IPS-NIHi11 (cell line): ENCODE results near the gene FOXF2.

Experiments used
- DNase-seq: peaks from one replicate; pipeline ENCODE4 v3.0.0; 2012; ENCODE audit warnings: mixed read lengths, low spot score

Gene FOXF2

DNA sequence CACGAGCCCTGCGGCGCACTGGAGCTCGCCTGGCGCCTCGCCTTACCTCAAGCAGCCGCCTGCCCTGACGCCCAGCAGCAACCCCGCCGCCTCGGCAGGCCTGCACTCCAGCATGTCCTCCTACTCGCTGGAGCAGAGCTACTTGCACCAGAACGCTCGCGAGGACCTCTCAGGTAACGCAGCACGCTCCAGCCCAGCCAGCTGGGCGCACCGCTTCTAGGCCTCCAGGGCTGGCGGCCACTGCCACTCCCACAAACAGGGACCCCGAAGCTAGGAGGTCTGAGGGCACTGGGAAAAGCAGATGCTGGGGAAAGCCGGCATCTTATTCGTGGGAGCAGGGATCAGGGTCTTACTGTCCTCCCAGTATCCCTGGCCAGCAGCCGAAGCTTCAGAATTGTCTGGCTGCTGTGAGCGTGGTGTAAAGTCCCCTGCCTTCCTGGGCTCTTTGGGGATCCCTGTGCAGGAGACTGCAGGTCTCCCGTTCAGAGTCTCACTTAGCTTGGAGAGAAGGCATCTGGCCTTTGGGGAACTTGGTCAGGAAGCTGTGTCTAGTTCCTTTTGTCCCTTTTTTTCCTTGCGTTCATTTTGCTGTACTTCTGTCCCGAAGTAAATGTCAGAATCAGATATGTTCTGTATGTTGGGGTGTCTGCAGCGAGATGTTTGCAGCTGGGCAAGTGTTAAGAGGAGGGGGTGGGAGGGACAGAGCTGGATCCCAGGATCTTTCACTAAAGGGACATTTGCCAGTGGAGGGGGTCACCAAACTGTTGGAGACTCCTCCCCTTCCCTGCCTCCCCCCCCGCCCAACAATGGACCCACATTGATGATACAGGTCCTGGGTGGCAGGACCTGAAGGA lies 1.8 kb downstream of the FOXF2 start:
- no peak for DNase-seq

DNA sequence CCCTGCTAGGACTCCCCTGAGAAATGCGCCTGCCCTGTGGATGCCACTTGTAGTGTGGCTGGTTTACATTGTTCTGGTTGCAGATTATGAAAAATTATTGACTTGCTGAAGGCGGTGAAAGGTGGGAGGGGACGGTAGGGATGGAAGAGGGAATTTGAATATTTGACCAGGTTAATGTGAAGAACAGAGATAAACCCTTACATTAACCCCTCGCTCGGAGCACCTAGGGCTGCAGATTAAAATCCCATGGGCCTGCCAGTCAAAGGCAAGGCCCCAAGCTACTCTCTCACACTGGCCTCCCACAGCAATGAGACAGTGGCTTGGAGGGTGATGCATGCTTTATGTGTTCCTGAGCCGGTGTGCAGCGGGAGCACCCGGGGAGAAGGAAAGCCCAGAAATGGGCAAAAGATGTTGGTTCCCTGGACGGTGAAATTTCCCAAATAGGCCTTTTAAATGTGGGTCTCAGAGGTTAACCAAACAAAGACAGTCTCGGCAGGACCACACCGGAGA lies 2.5 kb downstream of the FOXF2 start:
- DNase-seq = no peak

DNA sequence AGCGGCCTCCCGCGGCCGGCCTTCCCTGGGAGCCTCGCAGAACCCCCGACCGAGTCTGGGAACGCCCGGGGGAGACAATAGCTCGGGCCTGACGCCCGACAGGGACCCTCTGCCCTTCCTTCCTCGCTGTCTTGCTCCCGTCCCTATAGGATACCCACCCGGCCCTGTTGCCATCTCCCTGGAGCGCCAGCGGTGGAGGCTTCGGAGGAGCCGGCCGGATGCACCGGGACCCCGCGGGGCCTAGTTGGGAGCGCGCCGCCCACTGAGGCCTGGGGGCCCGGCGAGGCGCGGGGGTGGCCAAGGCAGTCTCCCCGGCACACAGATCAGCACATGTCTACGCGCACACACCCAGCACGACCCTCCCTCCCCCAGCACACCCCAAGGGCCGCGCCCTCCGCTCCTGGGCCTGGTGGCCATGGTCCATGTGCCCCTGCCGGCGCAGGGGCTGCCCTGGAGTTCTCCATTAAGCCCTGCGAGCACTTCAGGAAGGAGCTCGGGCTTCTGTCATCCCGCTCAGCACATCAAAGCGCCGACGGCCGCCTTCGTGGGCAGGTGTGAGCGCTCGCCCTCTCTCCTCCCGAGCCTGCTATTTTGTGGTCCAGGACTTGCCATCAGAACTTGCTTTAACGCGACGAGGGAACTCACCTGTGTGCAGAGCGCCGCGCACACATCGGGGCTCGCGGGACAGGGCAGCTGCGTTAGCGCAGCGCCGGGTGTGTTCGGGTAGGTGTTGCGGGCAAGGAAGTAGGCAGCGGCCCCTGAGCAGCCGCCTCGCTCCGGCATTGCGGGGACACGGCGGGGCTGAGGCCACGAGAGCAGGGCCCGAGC lies 3.7 kb downstream of the FOXF2 start:
- DNase-seq = no peak

DNA sequence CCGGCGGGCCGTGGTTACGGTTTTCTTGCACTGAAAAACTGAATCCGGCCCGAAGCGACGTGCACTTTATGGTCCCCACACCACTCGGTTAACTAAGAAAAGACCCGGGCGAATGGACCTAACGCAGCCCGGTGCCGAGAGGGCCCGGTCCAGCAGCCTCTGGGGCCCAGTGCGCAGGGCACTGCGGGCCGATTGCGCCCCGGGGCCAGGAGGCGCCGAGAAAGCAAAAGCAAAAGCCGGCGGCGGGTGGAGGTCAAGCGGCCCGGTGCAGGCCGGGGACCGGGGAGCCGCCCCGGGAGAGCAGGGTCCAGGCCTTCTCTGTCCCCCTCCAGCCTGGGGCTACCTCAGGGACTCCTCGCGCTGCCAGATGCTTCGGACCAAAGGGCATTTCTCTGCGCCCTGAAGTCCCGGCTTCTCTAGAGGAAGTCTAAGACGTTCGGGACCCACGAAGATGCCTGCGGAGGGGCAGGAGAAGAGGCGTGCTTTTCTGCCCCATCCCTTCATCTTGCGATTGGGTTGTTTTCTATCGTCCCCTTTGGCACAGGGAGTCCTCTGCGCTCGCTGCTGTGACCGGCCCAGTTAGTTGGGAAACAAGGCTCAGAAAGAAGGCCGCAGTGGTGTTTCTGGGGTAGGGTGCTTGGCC lies 4.4 kb downstream of the FOXF2 start:
- DNase-seq = no peak

DNA sequence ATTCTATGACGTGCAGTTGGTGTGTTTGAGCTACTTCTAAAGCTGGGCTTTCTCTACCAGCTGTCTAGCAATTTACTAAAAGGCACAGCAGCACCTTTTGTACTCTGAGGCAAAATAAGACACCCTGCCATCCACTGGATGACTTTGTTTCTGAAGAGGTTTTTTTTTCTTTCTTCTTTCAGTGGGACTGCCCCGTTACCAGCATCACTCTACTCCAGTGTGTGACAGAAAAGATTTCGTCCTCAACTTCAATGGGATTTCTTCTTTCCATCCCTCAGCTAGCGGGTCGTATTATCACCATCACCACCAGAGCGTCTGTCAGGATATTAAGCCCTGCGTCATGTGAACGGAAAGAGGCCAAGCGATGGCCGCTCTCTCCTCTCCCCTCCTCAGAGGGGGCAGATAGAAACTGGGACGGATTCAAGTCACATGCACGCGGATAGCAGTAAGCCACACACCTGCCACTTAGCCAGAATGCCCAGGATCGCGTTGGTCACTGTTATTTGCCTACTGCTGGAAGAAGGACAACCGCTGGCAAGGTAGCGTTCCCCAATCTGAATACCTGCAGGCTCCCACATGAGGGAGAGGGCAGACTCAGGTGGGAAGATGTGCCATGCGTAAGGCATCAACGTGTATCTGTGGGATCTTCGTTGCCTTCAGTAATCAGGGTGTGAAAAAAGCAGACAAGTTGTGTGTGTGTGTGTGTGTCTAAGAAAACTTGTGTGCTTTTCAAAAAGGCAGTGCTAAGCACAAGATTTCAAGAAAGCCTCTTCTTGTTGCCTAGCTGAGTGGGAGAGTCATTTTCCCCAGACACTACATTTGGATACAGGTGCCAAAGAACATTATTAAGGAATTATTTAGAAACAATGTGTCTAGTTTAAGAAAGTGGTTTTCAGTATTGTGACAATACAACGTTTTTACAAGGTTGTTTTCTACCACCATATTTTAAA lies 5.4 kb downstream of the FOXF2 start:
- no peak for DNase-seq

DNA sequence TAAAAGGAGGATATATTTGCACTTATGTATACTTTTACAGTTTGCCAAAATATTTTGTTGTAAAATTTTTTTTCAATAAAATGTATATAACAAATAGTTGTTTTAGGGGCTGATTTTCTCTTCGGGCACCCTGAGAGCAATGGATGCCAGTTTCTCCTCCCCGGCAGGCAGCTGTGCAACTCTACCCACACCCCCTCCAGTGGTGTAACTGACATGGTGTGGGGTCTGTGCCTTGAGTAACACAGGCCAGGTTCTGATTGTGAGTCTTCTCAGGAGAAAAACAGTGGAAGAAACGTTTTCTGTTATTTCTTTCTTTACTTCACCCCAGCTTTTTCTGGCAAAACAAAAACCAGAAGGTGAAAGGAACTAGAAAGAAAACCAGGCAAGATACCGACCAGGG lies 6.1 kb downstream of the FOXF2 start:
- no peak for DNase-seq

DNA sequence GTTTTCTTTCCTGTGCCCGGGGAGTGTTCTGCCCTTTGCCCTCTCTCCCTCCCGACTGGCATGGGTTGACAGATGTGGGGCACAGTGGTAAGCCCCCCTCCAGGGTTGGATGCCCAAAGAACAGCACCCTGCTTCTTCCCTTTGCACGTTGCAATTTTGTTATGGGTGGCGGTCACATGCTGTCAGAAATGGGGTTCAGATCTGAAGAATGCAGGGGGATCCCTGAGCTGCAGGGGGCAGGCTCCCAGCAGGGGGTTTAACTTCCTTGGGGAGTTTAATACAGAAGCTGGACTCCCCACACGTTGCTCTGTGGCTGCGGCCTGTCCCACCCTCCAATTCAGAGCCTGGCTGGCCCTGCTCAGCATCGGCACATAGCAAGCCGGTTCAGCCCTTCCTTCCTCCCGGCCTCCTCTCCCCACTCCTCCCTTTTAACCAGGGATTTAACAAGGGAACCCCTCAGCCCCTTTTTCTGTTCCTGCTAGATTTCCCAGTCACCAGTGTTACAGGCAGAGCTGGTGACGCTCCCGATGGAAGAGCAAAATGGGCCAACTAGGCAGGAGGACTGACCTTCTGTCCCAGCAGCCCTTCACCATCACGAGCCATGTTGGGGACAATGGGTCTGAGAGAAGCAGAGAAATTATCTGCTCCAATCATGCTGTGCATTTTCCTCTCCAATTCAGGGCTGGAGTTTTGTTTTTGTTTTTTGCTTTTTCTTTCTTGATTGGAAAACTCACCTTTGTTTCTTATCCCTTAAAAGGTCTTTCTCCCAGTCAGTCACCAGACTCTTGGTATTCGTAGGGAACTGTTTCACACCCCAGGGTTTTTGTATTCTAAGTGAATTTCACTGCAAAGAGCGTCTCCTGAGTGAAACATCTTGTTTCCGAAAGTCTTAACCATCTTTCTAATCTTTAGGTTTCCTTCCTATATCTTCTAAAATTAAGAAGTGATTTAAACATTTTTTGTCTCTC lies 6.8 kb downstream of the FOXF2 start:
- no peak for DNase-seq

DNA sequence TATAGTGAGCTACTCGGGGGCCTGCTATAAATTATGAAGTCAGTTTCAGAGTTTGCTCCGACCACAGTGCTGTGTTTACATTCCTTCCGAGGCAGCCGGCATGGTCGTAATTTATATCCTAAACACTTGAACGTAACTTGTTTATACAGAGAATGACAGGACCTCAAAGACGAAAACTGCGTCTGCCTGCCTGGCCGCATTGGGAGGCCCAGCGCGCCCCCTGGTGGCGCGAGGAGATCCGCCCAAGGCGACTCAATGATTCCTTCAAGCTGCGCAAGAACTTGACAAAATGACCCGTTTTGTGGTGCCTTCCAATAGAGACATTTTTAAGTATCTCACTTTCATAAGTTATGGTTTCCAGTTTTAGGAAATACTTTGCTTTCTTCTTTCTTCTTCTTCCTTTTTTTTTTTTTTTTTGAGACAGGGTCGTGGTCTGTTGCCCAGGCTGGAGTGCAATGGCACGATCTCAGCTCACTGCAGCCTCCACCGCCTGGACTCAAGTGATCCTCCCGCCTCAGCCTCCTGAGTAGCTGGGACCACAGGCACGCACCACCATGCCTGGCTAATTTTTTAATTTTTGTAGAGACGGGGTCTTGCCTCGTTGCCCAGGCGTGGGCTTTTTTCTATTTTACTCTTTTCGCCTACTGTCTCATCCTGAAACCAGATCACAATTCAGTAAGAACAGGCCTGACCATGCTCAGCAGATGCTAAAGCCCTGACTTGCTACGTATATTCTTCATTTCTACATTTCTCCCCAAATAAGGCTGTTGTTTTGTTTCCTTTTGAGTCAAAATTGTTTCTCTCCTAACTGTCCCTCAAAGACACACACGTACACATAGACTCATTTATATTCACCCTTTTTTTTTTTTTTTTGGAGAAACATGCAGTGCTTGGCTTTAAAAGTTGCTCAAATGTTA lies 7.8 kb downstream of the FOXF2 start:
- DNase-seq = peak; percentile 82

DNA sequence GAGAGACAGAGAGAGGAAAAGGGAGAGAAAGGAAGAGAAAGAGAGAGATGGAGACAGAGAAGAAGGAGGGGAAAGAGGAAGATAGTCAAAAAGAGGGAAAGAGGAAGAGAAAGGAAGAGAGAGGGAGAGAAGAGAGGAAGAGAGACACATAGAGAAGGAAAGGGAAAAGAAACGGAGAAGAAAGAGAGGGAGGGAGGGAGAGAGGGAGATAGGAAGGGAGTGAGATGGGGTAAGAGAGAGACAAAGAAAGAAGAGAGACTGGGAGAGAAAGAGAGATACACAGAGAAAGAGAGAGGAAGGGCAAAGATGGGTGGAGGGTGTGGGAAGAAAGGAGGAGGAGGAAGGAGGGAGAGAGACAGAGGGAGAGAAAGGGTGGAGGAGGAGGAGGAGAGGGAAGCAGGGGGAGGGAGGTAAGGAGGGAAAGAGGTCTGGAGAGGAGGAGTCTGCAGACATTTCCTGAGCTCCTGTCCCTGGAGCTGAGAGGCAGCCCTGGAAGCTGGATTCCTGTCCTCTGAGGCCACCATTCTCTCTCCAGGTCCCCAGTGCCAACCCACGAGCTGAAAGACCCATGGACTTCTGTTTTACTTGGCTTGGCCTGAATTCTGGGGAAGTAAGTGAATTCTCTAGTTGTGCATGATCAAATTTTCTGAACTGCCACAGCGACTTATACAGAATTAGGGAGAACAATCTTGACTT lies 9.9 kb downstream of the FOXF2 start:
- no peak for DNase-seq

DNA sequence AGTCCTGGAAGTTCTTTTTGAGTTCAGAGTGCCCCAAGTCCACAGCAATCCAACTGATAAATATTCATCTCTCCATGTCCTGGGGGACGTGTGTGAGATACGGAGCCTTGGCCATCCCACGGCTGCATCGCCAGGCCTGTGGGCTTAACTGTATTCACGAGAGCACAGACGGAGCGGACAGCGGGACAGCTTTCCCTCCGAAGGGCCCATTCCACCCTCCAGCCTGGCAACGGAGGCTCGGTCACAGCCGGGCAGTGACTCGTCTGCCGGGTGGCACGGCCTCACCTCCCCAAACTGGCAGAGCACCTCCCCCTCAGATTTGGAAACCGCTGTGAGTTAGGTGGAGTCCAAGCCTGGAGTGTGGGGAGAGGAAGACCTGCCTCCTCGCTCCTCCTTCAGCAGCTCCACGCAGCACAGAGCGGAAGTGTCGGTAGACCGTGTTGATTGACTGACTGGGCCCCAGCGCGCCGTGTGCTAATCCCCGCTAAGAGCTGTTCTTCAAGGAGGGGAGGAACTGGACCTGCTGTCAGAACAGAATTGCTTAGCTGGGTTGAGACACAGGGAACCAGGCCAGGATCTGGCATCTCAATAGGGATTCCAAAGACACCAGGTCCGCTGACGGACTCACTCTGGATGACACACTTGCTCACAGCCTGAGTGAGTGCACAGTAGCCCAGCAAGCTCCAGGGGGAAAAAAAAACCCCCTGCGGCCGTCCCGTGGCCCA lies 10.9 kb downstream of the FOXF2 start:
- DNase-seq = no peak

DNA sequence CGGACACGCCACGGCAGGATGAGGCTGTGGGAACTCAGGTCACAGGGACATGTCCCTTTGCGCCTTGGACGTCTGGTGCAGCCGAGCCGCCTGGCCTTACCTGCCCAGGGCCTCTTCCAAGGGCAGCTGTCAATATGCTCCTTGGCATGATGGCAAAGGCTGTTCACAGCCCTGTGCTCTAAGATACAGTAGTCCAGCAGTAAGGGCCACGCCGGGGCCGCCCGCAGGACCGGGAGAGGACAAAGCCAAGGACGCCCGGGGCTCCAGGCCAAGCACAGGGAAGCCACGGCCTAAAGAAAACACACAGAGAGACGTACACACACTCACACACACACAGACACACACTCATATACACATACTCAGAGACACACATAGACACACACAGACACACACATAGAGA lies 13.0 kb downstream of the FOXF2 start:
- DNase-seq = no peak

DNA sequence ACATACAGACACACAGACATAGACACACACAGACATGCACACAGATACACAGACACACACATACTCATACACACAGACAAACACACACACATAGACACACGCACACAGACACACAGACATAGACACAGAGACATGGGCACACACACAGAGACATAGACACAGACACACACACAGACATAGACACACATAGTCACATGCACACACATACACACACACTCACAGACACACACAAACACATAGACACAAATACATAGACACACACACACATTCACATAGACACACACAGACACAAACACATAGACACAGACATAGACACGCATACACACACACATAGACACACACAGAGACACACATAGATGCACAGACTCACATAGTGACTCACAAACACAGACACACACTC lies 13.5 kb downstream of the FOXF2 start:
- no peak for DNase-seq

DNA sequence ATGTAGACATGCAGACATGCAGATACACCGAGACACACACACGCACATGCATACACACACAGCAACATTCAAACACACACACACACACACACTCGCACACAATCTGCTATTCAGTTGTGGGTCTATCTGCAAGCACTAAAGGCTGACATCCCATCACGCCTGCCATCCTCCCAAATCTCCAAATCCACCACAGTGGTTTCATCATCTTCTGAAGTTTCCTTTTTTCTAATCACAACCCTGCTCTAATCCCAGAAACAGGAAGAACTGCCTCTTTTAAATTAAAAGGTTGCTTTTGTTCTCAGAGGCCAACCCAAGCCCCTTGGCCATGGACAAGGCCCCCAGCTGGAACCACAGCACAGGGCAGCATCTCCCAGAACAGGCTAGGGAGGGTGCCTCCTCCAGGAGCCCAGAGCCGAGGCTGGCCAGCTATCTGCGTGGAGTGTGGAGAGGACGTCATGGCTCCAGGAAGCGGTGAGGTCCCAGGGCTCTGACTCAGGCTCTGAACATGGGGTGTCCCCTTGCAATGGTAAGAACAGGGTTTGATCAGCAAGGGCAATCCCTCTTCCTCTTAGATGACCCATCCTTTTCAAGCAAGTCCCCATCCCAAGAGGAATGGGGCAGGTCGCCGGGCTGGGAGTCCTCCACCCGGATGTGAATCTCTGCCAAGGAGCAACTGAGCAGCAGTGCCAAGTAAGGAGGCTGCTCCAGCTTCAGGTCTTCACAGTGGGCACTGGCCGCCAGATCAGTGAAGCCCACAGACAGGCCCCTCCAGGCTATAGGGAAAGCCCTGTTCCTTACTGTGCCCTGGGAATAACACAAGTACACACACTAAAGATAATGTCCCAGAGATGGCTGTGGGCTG lies 14.7 kb downstream of the FOXF2 start:
- DNase-seq = no peak

DNA sequence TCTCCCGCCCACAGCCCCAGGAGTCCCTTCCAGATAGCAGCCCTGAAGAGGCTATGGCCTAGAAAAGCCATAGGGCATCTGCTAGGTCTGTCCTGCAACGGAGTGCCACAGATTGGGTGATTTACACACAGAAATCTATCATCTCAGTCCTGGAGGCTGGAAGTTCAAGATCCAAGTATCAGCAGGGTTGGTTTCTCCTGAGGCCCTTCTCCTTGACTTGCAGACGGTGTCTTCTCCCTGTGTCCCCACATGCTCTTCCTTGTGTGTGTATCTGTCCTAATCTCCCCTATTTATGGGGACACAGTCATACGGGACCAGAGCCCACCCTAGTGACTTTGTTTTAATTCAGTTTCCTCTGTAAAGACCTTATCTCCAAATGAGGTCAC lies 15.3 kb downstream of the FOXF2 start:
- DNase-seq = no peak

DNA sequence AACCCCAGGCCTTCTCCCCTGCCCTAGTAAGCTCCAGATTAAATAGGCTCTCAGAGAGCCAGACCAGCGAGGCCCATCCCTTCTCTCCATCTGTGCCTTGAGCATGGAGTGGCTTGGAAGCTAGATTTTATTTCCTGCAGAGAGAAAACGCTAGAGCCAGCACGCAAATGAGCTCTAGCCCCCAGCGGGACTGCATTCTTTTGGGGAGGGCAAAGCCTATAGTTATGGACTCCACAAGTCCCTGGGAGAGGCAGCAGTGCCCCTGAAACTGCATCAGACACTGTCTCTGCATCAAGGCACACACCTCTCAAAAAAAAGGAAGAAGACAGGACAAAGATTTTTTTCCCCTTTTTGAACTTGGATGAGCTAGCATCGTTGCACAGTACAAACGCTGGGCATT lies 15.8 kb downstream of the FOXF2 start:
- no peak for DNase-seq

DNA sequence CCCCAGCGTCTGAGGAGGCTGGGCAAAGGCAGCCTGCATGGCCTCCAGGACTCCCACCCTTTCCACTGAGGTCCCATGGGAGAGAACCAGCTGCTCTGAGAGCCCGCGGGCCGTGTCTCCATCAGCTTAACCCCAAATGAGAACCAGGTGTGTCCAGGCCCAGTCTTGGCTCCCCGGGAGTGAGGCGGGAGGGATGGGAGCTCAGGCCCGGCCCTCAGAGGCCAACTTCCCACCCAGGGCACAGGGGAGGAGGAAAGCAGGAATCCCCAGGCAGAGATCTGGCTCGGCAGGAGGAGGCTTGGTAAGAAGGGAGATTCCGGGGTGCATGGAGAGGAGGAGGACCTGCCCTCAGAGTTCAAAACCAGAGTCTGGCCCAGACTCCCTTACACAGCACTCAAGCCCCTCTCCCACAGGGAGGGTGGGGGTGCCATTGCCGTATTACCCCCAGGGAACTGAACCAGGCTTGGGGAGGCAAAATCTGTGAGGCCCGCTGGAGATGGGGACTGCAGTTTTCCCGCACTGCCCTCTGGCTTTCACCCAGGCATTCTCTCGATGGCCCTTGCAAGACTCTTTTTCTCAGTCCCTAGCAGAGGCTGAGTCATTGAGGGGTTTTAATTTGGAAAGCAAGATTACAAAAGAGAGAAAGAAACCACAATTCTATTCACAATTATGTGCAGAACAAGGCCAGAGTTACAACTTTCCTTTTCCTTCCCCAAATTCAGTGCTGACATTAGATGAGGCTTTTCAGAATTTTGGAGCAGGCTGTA lies 17.1 kb downstream of the FOXF2 start:
- DNase-seq = no peak
